ENCODE data around the gene OR8K5. TPM values are rescaled to one million over a fixed set of nuclear protein-coding genes. Genes with fewer than 3 reads are reported as not detected.
A peak's percentile ranks its signal among the peaks of the same experiment; 100 is the strongest.

OR8K5 gene
- total and polyA plus RNA-seq, 2 of the 4 experiments (the other 2 are of a cell fraction): not detected

- dilution Hi-C loops (cut with HindIII; ENCODE audit: low sequenced_read_pairs, unreplicated experiment): no loop called here
- BruUV-seq (replicated peaks): no TSS peak
- in situ Hi-C loops (cut with MboI; ENCODE audit: low sequenced_read_pairs): no loop called here
Measured at GRCh38 chr11:56140151-56140661, 19.9 kb downstream of the OR8K5 start, which contains the start of gene OR8J3. OR8J3 (minus strand) TSS chr11:56140201; CDS start chr11:56137718, 2,483 bp downstream.

More at GRCh38 chr11:56140151-56140661, 19.9 kb downstream of the OR8K5 start, which contains the start of gene OR8J3:
- H2BK15ac ChIP-seq (ENCODE audit: low read depth, low read length): no peak within 1 kb of the TSS
- intact Hi-C loops (cut with micrococcal nuclease): no loop called here
- no peak within 1 kb of the TSS for H3K14ac ChIP-seq (replicated peaks; ENCODE audit: low read depth, low read length)
- no peak within 1 kb of the TSS for H3K27ac ChIP-seq (ENCODE audit: insufficient read depth, low read length)
- no peak within 1 kb of the TSS for H2BK5ac ChIP-seq (ENCODE audit: low read depth, low read length, poor library complexity, severe bottlenecking)
- no peaks in the 10 kb centered on the region for H4K20me1 ChIP-seq (ENCODE audit: insufficient read depth, low read length)
- no peak within 1 kb of the TSS for H3K4me2 ChIP-seq (ENCODE audit: low read depth, low read length)
- no peak within 1 kb of the TSS for H4K91ac ChIP-seq (ENCODE audit: insufficient read depth, low read depth, low read length)
- no peak within 1 kb of the TSS for H3K9ac ChIP-seq (ENCODE audit: low read depth, low read length)
- H4K8ac ChIP-seq (ENCODE audit: low read depth in 2 of 2, low read length in 2 of 2): no peak within 1 kb of the TSS
- no peak within 1 kb of the TSS for H2AK9ac ChIP-seq (replicated peaks; ENCODE audit: low read depth, low read length, poor library complexity)
- H3K9me3 ChIP-seq (ENCODE audit: control insufficient read depth, insufficient read depth, low read length): no peaks in the 10 kb centered on the region
- H3K9me1 ChIP-seq (ENCODE audit: insufficient read depth, low read length): no peaks in the 10 kb centered on the region
- no peak within 1 kb of the TSS for H2AFZ ChIP-seq (replicated peaks; ENCODE audit: low read length, poor library complexity)
- no peak within 1 kb of the TSS for H2AK5ac ChIP-seq (ENCODE audit: low read depth, low read length)
- POLR2A ChIA-PET (ENCODE audit: unreplicated experiment): no interaction called here
- H3K4ac ChIP-seq (ENCODE audit: low read depth, low read length): no peak within 1 kb of the TSS
- H3K79me1 ChIP-seq (ENCODE audit: low read depth in 1 of 2, low read length in 2 of 2): no peaks in the 10 kb centered on the region
- CTCF ChIA-PET: no interaction called here
- no peak within 1 kb of the TSS for H3K23ac ChIP-seq (ENCODE audit: low read depth, low read length)
- no peaks in the 10 kb centered on the region for H3K27me3 ChIP-seq (ENCODE audit: control insufficient read depth, insufficient read depth, low read length)
- H2BK120ac ChIP-seq (ENCODE audit: low read depth, low read length): no peak within 1 kb of the TSS
- no peak for TF ChIP-seq CHD1 (IDR thresholded peaks at IDR 0.05; ENCODE audit: low read depth, low read length)
- no peak for TF ChIP-seq BHLHE40 (IDR thresholded peaks at IDR 0.05; ENCODE audit: low read depth, low read length)
- TF ChIP-seq MAFK (IDR thresholded peaks at IDR 0.05; ENCODE audit: low read depth, low read length): peak; percentile 54
- no peak within 1 kb of the TSS for H4K5ac ChIP-seq (ENCODE audit: low read depth, low read length)
- H3K36me3 ChIP-seq (ENCODE audit: control insufficient read depth, insufficient read depth, low read length): no peaks in the 10 kb centered on the region
- H2BK20ac ChIP-seq (ENCODE audit: low read depth, low read length): no peak within 1 kb of the TSS
- no peak within 1 kb of the TSS for H3K56ac ChIP-seq (ENCODE audit: extremely low read depth, insufficient read depth, low read length)
- H3K4me1 ChIP-seq (ENCODE audit: control insufficient read depth, insufficient read depth, low read length): no peaks in the 10 kb centered on the region
- ATAC-seq (ENCODE audit: low read depth): no peak
- no peak within 1 kb of the TSS for H3K18ac ChIP-seq (ENCODE audit: low read depth, low read length)
- no peak for DNase-seq
- no peak within 1 kb of the TSS for H3K4me3 ChIP-seq (ENCODE audit: insufficient read depth, low read depth, low read length)
